HEK293T (cell line): ENCODE data around the gene DOK3.

Source experiments
- BHLHE40 ChIP-seq: fragments of 450-650 bp; IDR thresholded peaks from 2 replicates; pipeline ENCODE4 v1.6.1; 2016; ENCODE audit warnings: mild to moderate bottlenecking, moderate library complexity, borderline replicate concordance
- FOXM1 ChIP-seq: fragments of 450-650 bp; IDR thresholded peaks from 2 replicates; pipeline ENCODE4 v1.6.1; 2017; ENCODE audit warnings: mild to moderate bottlenecking, borderline replicate concordance
- SP1 ChIP-seq: fragments of 450-650 bp; IDR thresholded peaks from 2 replicates; pipeline ENCODE4 v1.6.1; 2017
- ZNF384 ChIP-seq: fragments of 450-650 bp; IDR thresholded peaks from 2 replicates; pipeline ENCODE4 v1.6.1; 2016

GRCh38 chr5:177511181-177511580 is 1.6 kb upstream of the DOK3 start:
- TF ChIP-seq ZNF384 (no peak), SP1 (no peak), FOXM1 (no peak), BHLHE40 (no peak)
